ENCODE results near the gene SYNE3.

GRCh38 chr14:95472819-95473251, 43.6 kb downstream of the SYNE3 start:
- no peak for TF ChIP-seq CTCF (IDR thresholded peaks at IDR 0.05)
- no peak for TF ChIP-seq POLR2A (IDR thresholded peaks at IDR 0.05)

All from vagina (tissue), 2 donors.